ENCODE measurements around the gene CYP2S1.
A peak's percentile ranks its signal among the peaks of the same experiment; 100 is the strongest.

CYP2S1 gene

DNA sequence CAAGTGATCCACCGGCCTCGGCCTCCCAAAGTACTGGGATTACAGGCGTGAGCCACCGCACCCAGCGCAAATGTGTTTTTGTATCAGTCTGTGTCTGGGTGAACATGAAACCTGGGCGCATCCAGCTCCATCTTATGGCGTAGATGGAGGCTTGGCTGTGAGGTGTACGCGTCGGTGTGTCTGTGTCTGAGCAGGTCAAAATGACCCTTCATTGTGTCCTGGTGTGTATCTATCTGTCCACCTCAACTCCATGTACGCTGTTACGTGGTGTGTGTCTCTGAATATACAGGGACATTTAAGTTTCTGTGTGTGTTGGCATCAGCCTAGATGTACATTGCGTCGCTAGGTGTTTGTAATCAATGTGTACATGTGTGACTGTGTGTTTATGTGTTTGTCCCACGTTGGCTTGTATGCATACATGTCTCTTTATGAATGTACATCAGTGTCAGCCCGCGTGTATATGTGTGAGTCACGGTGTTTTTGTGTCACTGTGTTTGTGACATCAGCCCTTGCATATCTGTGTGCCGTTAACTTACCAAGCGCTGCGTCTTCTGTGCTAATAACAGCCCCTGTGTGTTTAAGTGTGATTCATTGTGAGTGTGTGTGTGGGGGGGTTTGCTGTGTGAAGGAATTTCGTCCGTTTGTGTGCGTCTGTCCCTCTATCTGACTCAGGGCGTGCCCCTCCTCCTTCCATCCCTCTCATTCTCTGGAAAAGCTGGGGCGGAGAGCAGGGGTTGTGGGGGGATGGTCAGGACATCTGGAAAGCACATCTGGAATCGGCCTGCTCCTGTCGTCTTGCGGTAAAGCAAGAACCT, 32.4 kb downstream of the CYP2S1 start:
- DNase-seq (ENCODE audit: low read depth in 1 of 2, low spot score in 1 of 2) = peak in 1 of 2 experiments; percentile 60
- Histone ChIP-seq H3K27me3 (ENCODE audit: insufficient read depth, poor library complexity, severe bottlenecking) (peaks cover 34% of the 10 kb centered on the region), H3K4me3 (replicated peaks; ENCODE audit: insufficient read depth, low read length) (no peak overlapping the region), H3K27ac (replicated peaks) (no peak overlapping the region)
- no peak for TF ChIP-seq SPI1 (IDR thresholded peaks at IDR 0.05; ENCODE audit: borderline replicate concordance, low read depth)
- TF ChIP-seq, protein P1, sequence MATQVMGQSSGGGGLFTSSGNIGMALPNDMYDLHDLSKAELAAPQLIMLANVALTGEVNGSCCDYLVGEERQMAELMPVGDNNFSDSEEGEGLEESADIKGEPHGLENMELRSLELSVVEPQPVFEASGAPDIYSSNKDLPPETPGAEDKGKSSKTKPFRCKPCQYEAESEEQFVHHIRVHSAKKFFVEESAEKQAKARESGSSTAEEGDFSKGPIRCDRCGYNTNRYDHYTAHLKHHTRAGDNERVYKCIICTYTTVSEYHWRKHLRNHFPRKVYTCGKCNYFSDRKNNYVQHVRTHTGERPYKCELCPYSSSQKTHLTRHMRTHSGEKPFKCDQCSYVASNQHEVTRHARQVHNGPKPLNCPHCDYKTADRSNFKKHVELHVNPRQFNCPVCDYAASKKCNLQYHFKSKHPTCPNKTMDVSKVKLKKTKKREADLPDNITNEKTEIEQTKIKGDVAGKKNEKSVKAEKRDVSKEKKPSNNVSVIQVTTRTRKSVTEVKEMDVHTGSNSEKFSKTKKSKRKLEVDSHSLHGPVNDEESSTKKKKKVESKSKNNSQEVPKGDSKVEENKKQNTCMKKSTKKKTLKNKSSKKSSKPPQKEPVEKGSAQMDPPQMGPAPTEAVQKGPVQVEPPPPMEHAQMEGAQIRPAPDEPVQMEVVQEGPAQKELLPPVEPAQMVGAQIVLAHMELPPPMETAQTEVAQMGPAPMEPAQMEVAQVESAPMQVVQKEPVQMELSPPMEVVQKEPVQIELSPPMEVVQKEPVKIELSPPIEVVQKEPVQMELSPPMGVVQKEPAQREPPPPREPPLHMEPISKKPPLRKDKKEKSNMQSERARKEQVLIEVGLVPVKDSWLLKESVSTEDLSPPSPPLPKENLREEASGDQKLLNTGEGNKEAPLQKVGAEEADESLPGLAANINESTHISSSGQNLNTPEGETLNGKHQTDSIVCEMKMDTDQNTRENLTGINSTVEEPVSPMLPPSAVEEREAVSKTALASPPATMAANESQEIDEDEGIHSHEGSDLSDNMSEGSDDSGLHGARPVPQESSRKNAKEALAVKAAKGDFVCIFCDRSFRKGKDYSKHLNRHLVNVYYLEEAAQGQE (IDR thresholded peaks at IDR 0.05; ENCODE audit: insufficient replicate concordance, low read depth) = no peak
- TF ChIP-seq GABPA (IDR thresholded peaks at IDR 0.05; ENCODE audit: low read depth) = no peak
- TF ChIP-seq POLR2AphosphoS5 (IDR thresholded peaks at IDR 0.05; ENCODE audit: low read depth) = no peak
- TF ChIP-seq, protein P2, sequence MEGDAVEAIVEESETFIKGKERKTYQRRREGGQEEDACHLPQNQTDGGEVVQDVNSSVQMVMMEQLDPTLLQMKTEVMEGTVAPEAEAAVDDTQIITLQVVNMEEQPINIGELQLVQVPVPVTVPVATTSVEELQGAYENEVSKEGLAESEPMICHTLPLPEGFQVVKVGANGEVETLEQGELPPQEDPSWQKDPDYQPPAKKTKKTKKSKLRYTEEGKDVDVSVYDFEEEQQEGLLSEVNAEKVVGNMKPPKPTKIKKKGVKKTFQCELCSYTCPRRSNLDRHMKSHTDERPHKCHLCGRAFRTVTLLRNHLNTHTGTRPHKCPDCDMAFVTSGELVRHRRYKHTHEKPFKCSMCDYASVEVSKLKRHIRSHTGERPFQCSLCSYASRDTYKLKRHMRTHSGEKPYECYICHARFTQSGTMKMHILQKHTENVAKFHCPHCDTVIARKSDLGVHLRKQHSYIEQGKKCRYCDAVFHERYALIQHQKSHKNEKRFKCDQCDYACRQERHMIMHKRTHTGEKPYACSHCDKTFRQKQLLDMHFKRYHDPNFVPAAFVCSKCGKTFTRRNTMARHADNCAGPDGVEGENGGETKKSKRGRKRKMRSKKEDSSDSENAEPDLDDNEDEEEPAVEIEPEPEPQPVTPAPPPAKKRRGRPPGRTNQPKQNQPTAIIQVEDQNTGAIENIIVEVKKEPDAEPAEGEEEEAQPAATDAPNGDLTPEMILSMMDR (IDR thresholded peaks at IDR 0.05; ENCODE audit: insufficient read depth, low read length) = no peak

- H3K4me3 ChIP-seq (replicated peaks; ENCODE audit: insufficient read depth, low read length) = peak overlapping the region; percentile 32
- peak in 1 of 2 experiments; percentile 71 for DNase-seq (ENCODE audit: low read depth in 1 of 2, low spot score in 1 of 2)
- no peak for TF ChIP-seq GABPA (IDR thresholded peaks at IDR 0.05; ENCODE audit: low read depth)
- TF ChIP-seq POLR2AphosphoS5 (IDR thresholded peaks at IDR 0.05; ENCODE audit: low read depth) = no peak
- TF ChIP-seq, protein P2 (IDR thresholded peaks at IDR 0.05; ENCODE audit: insufficient read depth, low read length) = no peak
- TF ChIP-seq, protein P1 (IDR thresholded peaks at IDR 0.05; ENCODE audit: insufficient replicate concordance, low read depth) = no peak
- no peak for TF ChIP-seq SPI1 (IDR thresholded peaks at IDR 0.05; ENCODE audit: borderline replicate concordance, low read depth)
- H3K27me3 ChIP-seq (ENCODE audit: insufficient read depth, poor library complexity, severe bottlenecking) = peaks cover 28% of the 10 kb centered on the region
- no peak overlapping the region for H3K27ac ChIP-seq (replicated peaks)
These were observed 33.2 kb downstream of the CYP2S1 start for GRCh38 chr19:41226053-41226873.

- H3K27ac ChIP-seq (replicated peaks) = no peak overlapping the region
- H3K27me3 ChIP-seq (ENCODE audit: insufficient read depth, poor library complexity, severe bottlenecking) = peaks cover 28% of the 10 kb centered on the region
- TF ChIP-seq, protein P1 (IDR thresholded peaks at IDR 0.05; ENCODE audit: insufficient replicate concordance, low read depth) = no peak
- no peak for TF ChIP-seq POLR2AphosphoS5 (IDR thresholded peaks at IDR 0.05; ENCODE audit: low read depth)
- TF ChIP-seq, protein P2 (IDR thresholded peaks at IDR 0.05; ENCODE audit: insufficient read depth, low read length) = no peak
- TF ChIP-seq SPI1 (IDR thresholded peaks at IDR 0.05; ENCODE audit: borderline replicate concordance, low read depth) = no peak
- TF ChIP-seq GABPA (IDR thresholded peaks at IDR 0.05; ENCODE audit: low read depth) = no peak
- DNase-seq (ENCODE audit: low read depth in 1 of 2, low spot score in 1 of 2) = no peak
- H3K4me3 ChIP-seq (replicated peaks; ENCODE audit: insufficient read depth, low read length) = peak overlapping the region; percentile 32; the same call in 1 of the 2 replicates
These were observed 33.9 kb downstream of the CYP2S1 start for GRCh38 chr19:41226874-41227390.
